HepG2 (cell line): ENCODE data around the gene ZNF155. TPM values are rescaled to one million over a fixed set of nuclear protein-coding genes. Genes with fewer than 3 reads are reported as not detected.

Experiments used
- AGO1 ChIP-seq: fragments of 200-400 bp; formaldehyde crosslinking; IDR thresholded peaks from 2 replicates; pipeline ENCODE4 v1.6.1; 2017; ENCODE audit warnings: mild to moderate bottlenecking, low read depth, low read length, moderate library complexity; ENCODE audit not compliant: poor library complexity, severe bottlenecking
- CBX5 ChIP-seq: sonication (generic); formaldehyde crosslinking; IDR thresholded peaks from 2 replicates; pipeline ENCODE4 v1.4.0; 2020; ENCODE audit warnings: missing genetic modification reagents, borderline replicate concordance
- ELF1 ChIP-seq: sonication (generic); formaldehyde crosslinking; IDR thresholded peaks from 2 replicates; pipeline ENCODE4 v1.4.0; 2020; ENCODE audit warnings: missing genetic modification reagents
- HDAC6 ChIP-seq: fragments of 200-600 bp; sonication (generic); IDR thresholded peaks from 2 replicates; pipeline ENCODE4 v1.7.0; 2017; ENCODE audit warnings: mild to moderate bottlenecking, antibody characterized with exemption, low read length, low read depth
- LCORL ChIP-seq, 2 experiments: fragments of 450-650 bp in 1 of 2; sonication (generic) in 1 of 2; formaldehyde crosslinking in 1 of 2; IDR thresholded peaks; 2 replicates each; pipeline versions ENCODE4 v1.5.0 to v1.6.1; 2017 to 2020; ENCODE audit warnings: antibody characterized with exemption in 1 of 2, missing genetic modification reagents in 1 of 2
- SIN3A ChIP-seq: IDR thresholded peaks from 2 replicates; pipeline ENCODE4 v1.6.1; 2011; ENCODE audit warnings: low read depth, mild to moderate bottlenecking, control low read depth, low read length, borderline replicate concordance
- TCF7 ChIP-seq: sonication (generic); IDR thresholded peaks from 2 replicates; pipeline ENCODE4 v1.6.1; 2016; ENCODE audit warnings: antibody characterized with exemption, low read depth
- TEAD2 ChIP-seq: sonication (generic); formaldehyde crosslinking; IDR thresholded peaks from 2 replicates; pipeline ENCODE4 v1.9.0; 2021; ENCODE audit warnings: missing genetic modification reagents
- UBTF ChIP-seq: sonication (generic); formaldehyde crosslinking; IDR thresholded peaks from 2 replicates; pipeline ENCODE4 v1.4.0; 2020; ENCODE audit warnings: mild to moderate bottlenecking, missing genetic modification reagents
- ZBTB1 ChIP-seq: sonication (generic); formaldehyde crosslinking; IDR thresholded peaks from 2 replicates; pipeline ENCODE4 v1.4.0; 2020; ENCODE audit warnings: missing genetic modification reagents, borderline replicate concordance
- ZBTB21 ChIP-seq: sonication (generic); formaldehyde crosslinking; IDR thresholded peaks from 2 replicates; pipeline ENCODE4 v1.4.0; 2020; ENCODE audit warnings: missing genetic modification reagents
- ZNF142 ChIP-seq: sonication (generic); formaldehyde crosslinking; IDR thresholded peaks from 2 replicates; pipeline ENCODE4 v1.4.0; 2020; ENCODE audit warnings: missing genetic modification reagents
- ZNF251 ChIP-seq: sonication (generic); formaldehyde crosslinking; IDR thresholded peaks from 2 replicates; pipeline ENCODE4 v1.9.0; 2021; ENCODE audit warnings: mild to moderate bottlenecking, missing genetic modification reagents
- polyA plus RNA-seq, 8 experiments: library from polyadenylated mRNA; depleted of rRNA in 3 of 8; stranded (reverse) in 7 of 8; unstranded in 1 of 8; fragments of >200 nt; fragmentation: Illumina TruSeq in 4 of 8; extraction: Trizol in 4 of 8; gene quantifications; 2 replicates each; pipeline versions ENCODE4 v1.2.1 to v1.2.3, GENCODE V29; 2011 to 2016; ENCODE audit warnings: low read depth in 4 of 8, missing spikeins in 1 of 8, mixed read lengths in 1 of 8; ENCODE audit not compliant: insufficient read depth in 1 of 8
- total RNA-seq, 5 experiments: library from RNA; depleted of rRNA; stranded (reverse); fragments of >200 nt; fragmentation: Illumina TruSeq; extraction: Trizol; gene quantifications; 2 replicates each; pipeline ENCODE4 v1.2.3, GENCODE V29; 2016; ENCODE audit warnings: low read depth in 1 of 5
- TF ChIP-seq, protein P1 (sequence below): sonication (generic); formaldehyde crosslinking; IDR thresholded peaks from 2 replicates; pipeline ENCODE4 v1.8.1; 2023; ENCODE audit warnings: missing genetic modification reagents, inconsistent platforms, borderline replicate concordance

ZNF155 gene
- total and polyA plus RNA-seq, 2 of the 13 experiments (the other 11 are each of a cell fraction or from before 2014, with no cell fraction given), result 2.5 to 3.6 TPM

DNA sequence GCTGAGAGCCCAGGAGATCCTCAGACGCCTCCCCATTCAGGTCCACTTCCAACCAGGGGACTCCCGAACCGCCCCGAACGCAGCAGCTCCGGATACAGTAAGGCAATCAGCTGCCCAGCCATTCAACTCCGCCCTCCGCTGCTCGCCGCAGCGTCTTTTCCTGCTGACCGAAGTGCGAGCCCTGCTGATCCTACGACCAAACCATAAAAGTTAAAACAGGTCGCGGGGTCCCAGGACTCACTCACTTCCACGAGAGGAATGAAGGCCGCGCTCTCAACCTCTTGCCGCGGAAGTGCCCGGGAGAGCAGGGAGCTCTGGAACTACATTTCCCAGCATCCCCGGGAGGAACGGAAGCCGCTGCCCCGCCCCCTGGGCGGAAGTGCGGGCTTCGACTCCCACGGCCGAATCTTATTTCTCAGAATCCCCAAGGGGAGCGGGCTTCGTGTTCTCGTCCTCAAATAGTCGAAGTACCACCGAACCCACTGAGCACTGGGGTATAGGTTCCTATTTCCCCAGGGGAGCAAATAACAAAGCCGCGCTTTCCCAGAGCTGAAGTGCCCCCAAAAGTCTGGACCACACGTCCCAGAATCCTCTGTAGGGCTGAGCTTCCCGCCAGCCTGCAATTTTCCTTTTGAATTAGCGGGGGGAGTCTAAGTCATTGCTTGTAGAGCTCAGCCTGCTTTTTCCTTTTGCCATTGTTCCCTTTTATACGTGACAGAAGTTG is 48.8 kb upstream of the ZNF155 start, which contains the start of gene ZNF45 (continued):
- TF ChIP-seq ZNF142 (peak; percentile 55; the same call in 1 of the 2 replicates), LCORL (IDR thresholded peaks at IDR 0.05) (no peak), LCORL (CRISPR knock-in tag; IDR thresholded peaks at IDR 0.05) (peak; percentile 41; the same call in 1 of the 2 replicates), HDAC6 (no peak), CBX5 (CRISPR knock-in tag) (peak; percentile 54; the same call in 1 of the 2 replicates), UBTF (CRISPR knock-in tag) (peak; percentile 90), ELF1 (peak; percentile 91), ZNF251 (no peak), ZBTB1 (no peak), ZBTB21 (CRISPR knock-in tag) (no peak), TCF7 (no peak), SIN3A (0 out of 2 replicates have a peak, but pooled peaks have one; percentile 38), TEAD2 (CRISPR knock-in tag) (no peak), AGO1 (peak; percentile 43)
- TF ChIP-seq, protein P1, sequence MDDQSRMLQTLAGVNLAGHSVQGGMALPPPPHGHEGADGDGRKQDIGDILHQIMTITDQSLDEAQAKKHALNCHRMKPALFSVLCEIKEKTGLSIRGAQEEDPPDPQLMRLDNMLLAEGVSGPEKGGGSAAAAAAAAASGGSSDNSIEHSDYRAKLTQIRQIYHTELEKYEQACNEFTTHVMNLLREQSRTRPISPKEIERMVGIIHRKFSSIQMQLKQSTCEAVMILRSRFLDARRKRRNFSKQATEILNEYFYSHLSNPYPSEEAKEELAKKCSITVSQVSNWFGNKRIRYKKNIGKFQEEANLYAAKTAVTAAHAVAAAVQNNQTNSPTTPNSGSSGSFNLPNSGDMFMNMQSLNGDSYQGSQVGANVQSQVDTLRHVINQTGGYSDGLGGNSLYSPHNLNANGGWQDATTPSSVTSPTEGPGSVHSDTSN, result no peak
